ENCODE results near the gene REXO1. TPM values are rescaled to one million over a fixed set of nuclear protein-coding genes. Genes with fewer than 3 reads are reported as not detected.

Gene REXO1
- total and polyA plus RNA-seq, 9 of the 15 experiments (the other 6 are each of a cell fraction or from before 2014, with no cell fraction given), result 0.04 to 63.3 (median 15.8) TPM

DNA sequence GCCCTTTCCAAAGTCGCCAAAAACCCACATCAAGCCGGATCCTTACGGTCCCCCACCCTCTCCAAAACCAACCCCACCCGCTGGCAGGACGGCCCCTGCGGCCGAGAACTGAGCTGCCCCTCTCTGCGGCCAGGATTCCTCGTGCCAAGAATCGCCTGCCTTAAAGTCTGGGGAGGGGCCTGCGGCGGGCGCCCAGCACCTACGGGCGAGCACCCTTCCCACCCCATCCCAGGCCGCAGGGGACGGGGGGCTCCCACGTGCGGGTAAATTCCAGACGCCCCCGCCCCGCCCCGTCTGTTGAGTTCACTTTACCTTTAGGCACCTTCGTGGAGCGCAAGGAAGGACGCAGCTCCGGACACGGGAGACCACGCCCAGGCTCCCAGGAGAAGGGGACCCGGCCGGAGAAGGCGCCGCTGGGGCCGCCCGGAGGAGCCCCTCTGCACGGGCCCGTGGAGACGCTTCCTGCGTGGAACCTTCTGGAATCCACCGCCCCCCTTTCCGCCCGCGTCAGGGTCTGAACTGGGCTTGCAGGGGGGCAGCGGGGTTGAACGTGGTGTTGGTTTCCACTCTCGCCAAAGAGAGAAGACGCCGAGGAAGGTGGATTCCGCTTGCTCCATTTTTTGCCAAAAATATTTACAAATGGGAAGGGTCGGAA is 72.2 kb downstream of the REXO1 start:
- Histone ChIP-seq H3K4me3 (no peak overlapping the region), H3K9ac (ENCODE audit: insufficient read depth in 1 of 2, low read depth in 2 of 2, low read length in 2 of 2) (no peak overlapping the region), H3K9me1 (ENCODE audit: control insufficient read depth, insufficient read depth, low read length) (no peaks in the 10 kb centered on the region), H3K27ac (ENCODE audit: extremely low read depth, low read depth, low read length) (no peak overlapping the region), H3K4me2 (ENCODE audit: insufficient read depth, low read length) (no peak overlapping the region), H4K20me1 (replicated peaks; ENCODE audit: control insufficient read depth, insufficient read depth, low read length) (no peaks in the 10 kb centered on the region), H3K79me2 (ENCODE audit: control insufficient read depth, insufficient read depth, low read length) (no peaks in the 10 kb centered on the region), H3K36me3 (ENCODE audit: control insufficient read depth, insufficient read depth, low read length) (no peaks in the 10 kb centered on the region), H3K27me3 (ENCODE audit: control insufficient read depth in 2 of 2, insufficient read depth in 2 of 2, low read length in 2 of 2) (peaks cover 0 to 19% of the 10 kb centered on the region in 2 experiments; a peak in 1 of 5 replicates), H2AFZ (ENCODE audit: low read depth, low read length) (no peak overlapping the region), H3K4me1 (replicated peaks in 1 of 2; ENCODE audit: control insufficient read depth in 2 of 2, insufficient read depth in 2 of 2, low read length in 2 of 2) (peaks cover 0 to 26% of the 10 kb centered on the region in 2 experiments; a peak in 3 of 5 replicates), H3K9me3 (replicated peaks; ENCODE audit: control insufficient read depth, insufficient read depth, low read depth, low read length) (peaks cover 6% of the 10 kb centered on the region; the same call in 1 of the 2 replicates)
- ATAC-seq (no peak), FAIRE-seq (no peak), DNase-seq (ENCODE audit: extremely low read depth in 1 of 4, low spot score in 3 of 4) (no peak)
- intact Hi-C loops (cut with micrococcal nuclease) (loop anchor here (1.0 to 2.0 kb wide), 3 partner anchors 19 to 50 kb away; partner anchors contain the start of gene ATP8B3), in situ Hi-C loops (cut with MboI) (no loop called here)
- CTCF ChIA-PET (ENCODE audit: low intra/inter-chr PET ratio), result interaction anchor here (0.8 to 1.6 kb wide), 2 partner anchors 20 to 36 kb away, joined by 4 to 7 read pairs; partner anchors contain the start of gene ATP8B3
- BruUV-seq (replicated peaks), result no TSS peak
- POLR2A ChIA-PET, result no interaction called here
- WGBS (ENCODE audit: insufficient coverage, low coverage, missing lambda C conversion rate), result 29% methylated on average over 34 of the region's 50 CpGs
- TF ChIP-seq MYC (IDR thresholded peaks at IDR 0.05; ENCODE audit: low read depth, low read length), result no peak
- TF ChIP-seq MYC (CRISPR knock-in tag; IDR thresholded peaks at IDR 0.05; ENCODE audit: borderline replicate concordance, low read depth), result no peak
- TF ChIP-seq LCOR (CRISPR knock-in tag; IDR thresholded peaks at IDR 0.05), result no peak
- no peak for TF ChIP-seq HIVEP1 (CRISPR knock-in tag; IDR thresholded peaks at IDR 0.05)
- TF ChIP-seq KLF10 (CRISPR knock-in tag; IDR thresholded peaks at IDR 0.05), result no peak
- TF ChIP-seq PKNOX1 (IDR thresholded peaks at IDR 0.05), result no peak
- no peak for TF ChIP-seq ETV1 (tag; conservative IDR thresholded peaks at IDR 0.05; ENCODE audit: low read depth)

All from K562 (cell line).